WTC11 (cell line): ENCODE measurements around the gene SLC38A7. TPM values are rescaled to one million over a fixed set of nuclear protein-coding genes. Genes with fewer than 3 reads are reported as not detected.

ENCODE experiments used
- ARID4B ChIP-seq: sonication (generic); formaldehyde crosslinking; IDR thresholded peaks from 2 replicates; pipeline ENCODE4 v1.8.0; 2023; ENCODE audit warnings: missing genetic modification reagents, mild to moderate bottlenecking, borderline replicate concordance
- ATF1 ChIP-seq: sonication (generic); formaldehyde crosslinking; IDR thresholded peaks from 2 replicates; pipeline ENCODE4 v1.8.1; 2023; ENCODE audit warnings: mild to moderate bottlenecking, moderate library complexity, missing genetic modification reagents
- E2F4 ChIP-seq: sonication (generic); formaldehyde crosslinking; IDR thresholded peaks from 2 replicates; pipeline ENCODE4 v1.8.1; 2022; ENCODE audit warnings: low read depth, mild to moderate bottlenecking, moderate library complexity, missing genetic modification reagents, borderline replicate concordance
- ETV6 ChIP-seq: sonication (generic); formaldehyde crosslinking; IDR thresholded peaks from 2 replicates; pipeline ENCODE4 v1.8.1; 2022; ENCODE audit warnings: mild to moderate bottlenecking, missing genetic modification reagents
- GTF2I ChIP-seq: fragments of 250-450 bp; sonication (Bioruptor Pico); conservative IDR thresholded peaks from 2 replicates; pipeline ENCODE4 v1.4.0; 2021; ENCODE audit warnings: mild to moderate bottlenecking
- HMGXB4 ChIP-seq: sonication (generic); formaldehyde crosslinking; IDR thresholded peaks from 2 replicates; pipeline ENCODE4 v1.8.1; 2023; ENCODE audit warnings: mild to moderate bottlenecking, moderate library complexity, missing genetic modification reagents
- JAZF1 ChIP-seq: fragments of 250-450 bp; sonication (Bioruptor Pico); IDR thresholded peaks from 2 replicates; pipeline ENCODE4 v1.9.0; 2021; ENCODE audit warnings: moderate library complexity, mild to moderate bottlenecking, inconsistent platforms
- KAT7 ChIP-seq: sonication (generic); formaldehyde crosslinking; IDR thresholded peaks from 2 replicates; pipeline ENCODE4 v1.8.1; 2023; ENCODE audit warnings: missing genetic modification reagents, mild to moderate bottlenecking, borderline replicate concordance
- NFE2L1 ChIP-seq: sonication (generic); formaldehyde crosslinking; IDR thresholded peaks from 2 replicates; pipeline ENCODE4 v1.8.1; 2023; ENCODE audit warnings: missing genetic modification reagents
- NFYB ChIP-seq: sonication (generic); formaldehyde crosslinking; conservative IDR thresholded peaks from 2 replicates; pipeline ENCODE4 v1.8.0; 2022; ENCODE audit warnings: low read depth, missing genetic modification reagents
- NR1H2 ChIP-seq: sonication (generic); formaldehyde crosslinking; IDR thresholded peaks from 2 replicates; pipeline ENCODE4 v1.9.0; 2021; ENCODE audit warnings: mild to moderate bottlenecking, moderate library complexity, missing genetic modification reagents
- TCF7 ChIP-seq: sonication (generic); formaldehyde crosslinking; IDR thresholded peaks from 2 replicates; pipeline ENCODE4 v1.8.0; 2022; ENCODE audit warnings: mild to moderate bottlenecking, low read depth, missing genetic modification reagents, moderate library complexity
- TP53 ChIP-seq: sonication (generic); formaldehyde crosslinking; IDR thresholded peaks from 2 replicates; pipeline ENCODE4 v1.8.1; 2023; ENCODE audit warnings: mild to moderate bottlenecking, missing genetic modification reagents
- USF2 ChIP-seq: sonication (generic); formaldehyde crosslinking; IDR thresholded peaks from 2 replicates; pipeline ENCODE4 v1.8.1; 2023; ENCODE audit warnings: mild to moderate bottlenecking, missing genetic modification reagents, moderate library complexity
- ZNF396 ChIP-seq: fragments of 250-450 bp; sonication (Bioruptor Pico); IDR thresholded peaks from 2 replicates; pipeline ENCODE4 v1.8.0; 2021; ENCODE audit warnings: mild to moderate bottlenecking, moderate library complexity, borderline replicate concordance
- ZNF671 ChIP-seq: fragments of 250-450 bp; sonication (Bioruptor Pico); IDR thresholded peaks from 2 replicates; pipeline ENCODE4 v1.8.0; 2021; ENCODE audit warnings: mild to moderate bottlenecking
- total RNA-seq: library from RNA; stranded (reverse); gene quantifications from 3 replicates; pipeline ENCODE4 v1.2.3, GENCODE V29; 2021
- TF ChIP-seq, protein P1 (sequence below): fragments of 250-450 bp; sonication (Bioruptor Pico); IDR thresholded peaks from 2 replicates; pipeline ENCODE4 v1.8.0; 2021; ENCODE audit warnings: mild to moderate bottlenecking
- TF ChIP-seq, protein P2 (sequence below): sonication (generic); formaldehyde crosslinking; conservative IDR thresholded peaks from 2 replicates; pipeline ENCODE4 v1.8.1; 2022; ENCODE audit warnings: mild to moderate bottlenecking, missing genetic modification reagents
- TF ChIP-seq, protein P3 (sequence below): fragments of 250-450 bp; sonication (Bioruptor Pico); IDR thresholded peaks from 2 replicates; pipeline ENCODE4 v1.9.0; 2021; ENCODE audit warnings: moderate library complexity, mild to moderate bottlenecking, inconsistent platforms, borderline replicate concordance
- TF ChIP-seq, protein P4 (sequence below): sonication (generic); formaldehyde crosslinking; IDR thresholded peaks from 2 replicates; pipeline ENCODE4 v1.8.0; 2022; ENCODE audit warnings: mild to moderate bottlenecking, missing genetic modification reagents
- TF ChIP-seq, protein P5 (sequence below): sonication (generic); formaldehyde crosslinking; IDR thresholded peaks from 2 replicates; pipeline ENCODE4 v1.8.0; 2023; ENCODE audit warnings: missing genetic modification reagents

Gene SLC38A7
- total RNA-seq, 1 experiment from 2014 or later = 23.1 TPM

- TF ChIP-seq, protein P1, sequence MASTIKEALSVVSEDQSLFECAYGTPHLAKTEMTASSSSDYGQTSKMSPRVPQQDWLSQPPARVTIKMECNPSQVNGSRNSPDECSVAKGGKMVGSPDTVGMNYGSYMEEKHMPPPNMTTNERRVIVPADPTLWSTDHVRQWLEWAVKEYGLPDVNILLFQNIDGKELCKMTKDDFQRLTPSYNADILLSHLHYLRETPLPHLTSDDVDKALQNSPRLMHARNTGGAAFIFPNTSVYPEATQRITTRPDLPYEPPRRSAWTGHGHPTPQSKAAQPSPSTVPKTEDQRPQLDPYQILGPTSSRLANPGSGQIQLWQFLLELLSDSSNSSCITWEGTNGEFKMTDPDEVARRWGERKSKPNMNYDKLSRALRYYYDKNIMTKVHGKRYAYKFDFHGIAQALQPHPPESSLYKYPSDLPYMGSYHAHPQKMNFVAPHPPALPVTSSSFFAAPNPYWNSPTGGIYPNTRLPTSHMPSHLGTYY (CRISPR knock-in tag) = no peak
- peak; percentile 87; the same call in 1 of the 2 replicates for TF ChIP-seq ARID4B (CRISPR knock-in tag)
- TF ChIP-seq USF2 (CRISPR knock-in tag) = peak; percentile 28; the same call in 1 of the 2 replicates
- peak; percentile 100 for TF ChIP-seq HMGXB4
- TF ChIP-seq, protein P2, sequence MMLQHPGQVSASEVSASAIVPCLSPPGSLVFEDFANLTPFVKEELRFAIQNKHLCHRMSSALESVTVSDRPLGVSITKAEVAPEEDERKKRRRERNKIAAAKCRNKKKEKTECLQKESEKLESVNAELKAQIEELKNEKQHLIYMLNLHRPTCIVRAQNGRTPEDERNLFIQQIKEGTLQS (CRISPR knock-in tag) = no peak
- TF ChIP-seq JAZF1 (CRISPR knock-in tag) = no peak
- TF ChIP-seq ATF1 (CRISPR knock-in tag) = peak; percentile 74; the same call in 1 of the 2 replicates
- no peak for TF ChIP-seq ZNF671 (CRISPR knock-in tag)
- no peak for TF ChIP-seq NFYB (CRISPR knock-in tag)
- TF ChIP-seq, protein P3, sequence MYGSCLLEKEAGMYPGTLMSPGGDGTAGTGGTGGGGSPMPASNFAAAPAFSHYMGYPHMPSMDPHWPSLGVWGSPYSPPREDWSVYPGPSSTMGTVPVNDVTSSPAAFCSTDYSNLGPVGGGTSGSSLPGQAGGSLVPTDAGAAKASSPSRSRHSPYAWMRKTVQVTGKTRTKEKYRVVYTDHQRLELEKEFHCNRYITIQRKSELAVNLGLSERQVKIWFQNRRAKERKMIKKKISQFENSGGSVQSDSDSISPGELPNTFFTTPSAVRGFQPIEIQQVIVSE (CRISPR knock-in tag) = no peak
- no peak for TF ChIP-seq TCF7 (CRISPR knock-in tag)
- TF ChIP-seq, protein P4, sequence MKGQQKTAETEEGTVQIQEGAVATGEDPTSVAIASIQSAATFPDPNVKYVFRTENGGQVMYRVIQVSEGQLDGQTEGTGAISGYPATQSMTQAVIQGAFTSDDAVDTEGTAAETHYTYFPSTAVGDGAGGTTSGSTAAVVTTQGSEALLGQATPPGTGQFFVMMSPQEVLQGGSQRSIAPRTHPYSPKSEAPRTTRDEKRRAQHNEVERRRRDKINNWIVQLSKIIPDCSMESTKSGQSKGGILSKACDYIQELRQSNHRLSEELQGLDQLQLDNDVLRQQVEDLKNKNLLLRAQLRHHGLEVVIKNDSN (CRISPR knock-in tag) = peak; percentile 34; the same call in 1 of the 2 replicates
- no peak; the same call in 1 of the 2 replicates for TF ChIP-seq KAT7 (CRISPR knock-in tag)
- TF ChIP-seq TP53 (CRISPR knock-in tag) = peak; percentile 92
- TF ChIP-seq GTF2I = no peak
- TF ChIP-seq, protein P5, sequence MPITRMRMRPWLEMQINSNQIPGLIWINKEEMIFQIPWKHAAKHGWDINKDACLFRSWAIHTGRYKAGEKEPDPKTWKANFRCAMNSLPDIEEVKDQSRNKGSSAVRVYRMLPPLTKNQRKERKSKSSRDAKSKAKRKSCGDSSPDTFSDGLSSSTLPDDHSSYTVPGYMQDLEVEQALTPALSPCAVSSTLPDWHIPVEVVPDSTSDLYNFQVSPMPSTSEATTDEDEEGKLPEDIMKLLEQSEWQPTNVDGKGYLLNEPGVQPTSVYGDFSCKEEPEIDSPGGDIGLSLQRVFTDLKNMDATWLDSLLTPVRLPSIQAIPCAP (CRISPR knock-in tag) = no peak
- peak; percentile 33; the same call in 1 of the 2 replicates for TF ChIP-seq NFE2L1
- peak; percentile 57; the same call in 1 of the 2 replicates for TF ChIP-seq ETV6
- TF ChIP-seq E2F4 = peak; percentile 43; the same call in 1 of the 2 replicates
- no peak for TF ChIP-seq ZNF396 (CRISPR knock-in tag)
- TF ChIP-seq NR1H2 (CRISPR knock-in tag) = no peak
Measured at GRCh38 chr16:58733671-58734458, 49.3 kb upstream of the SLC38A7 start, which contains the start of gene GOT2 (continued).
